HepG2 (cell line): ENCODE data around the gene SCARB2. TPM values are rescaled to one million over a fixed set of nuclear protein-coding genes. Genes with fewer than 3 reads are reported as not detected.

ENCODE experiments used
- CENPX ChIP-seq: sonication (generic); formaldehyde crosslinking; IDR thresholded peaks from 2 replicates; pipeline ENCODE4 v1.9.0; 2021; ENCODE audit warnings: mild to moderate bottlenecking, missing genetic modification reagents, moderate library complexity
- HOXA3 ChIP-seq: sonication (generic); formaldehyde crosslinking; IDR thresholded peaks from 2 replicates; pipeline ENCODE4 v1.5.0; 2020; ENCODE audit warnings: missing genetic modification reagents
- ISX ChIP-seq: sonication (generic); formaldehyde crosslinking; conservative IDR thresholded peaks from 2 replicates; pipeline ENCODE4 v1.5.0; 2020; ENCODE audit warnings: missing genetic modification reagents
- JUND ChIP-seq: sonication (generic); formaldehyde crosslinking; IDR thresholded peaks from 2 replicates; pipeline ENCODE4 v1.8.0; 2022; ENCODE audit warnings: mild to moderate bottlenecking, missing genetic modification reagents
- MAFG ChIP-seq: sonication (generic); formaldehyde crosslinking; IDR thresholded peaks from 2 replicates; pipeline ENCODE4 v1.5.1; 2020; ENCODE audit warnings: mild to moderate bottlenecking, missing genetic modification reagents
- MEF2D ChIP-seq: sonication (generic); formaldehyde crosslinking; IDR thresholded peaks from 2 replicates; pipeline ENCODE4 v1.5.1; 2020; ENCODE audit warnings: mild to moderate bottlenecking, missing genetic modification reagents
- NAIF1 ChIP-seq: sonication (generic); formaldehyde crosslinking; IDR thresholded peaks from 2 replicates; pipeline ENCODE4 v1.5.0; 2020; ENCODE audit warnings: mild to moderate bottlenecking, missing genetic modification reagents, borderline replicate concordance
- PHF20 ChIP-seq: sonication (generic); formaldehyde crosslinking; IDR thresholded peaks from 2 replicates; pipeline ENCODE4 v1.5.0; 2020; ENCODE audit warnings: mild to moderate bottlenecking, missing genetic modification reagents
- RBM22 ChIP-seq: fragments of 200-400 bp; formaldehyde crosslinking; optimal IDR thresholded peaks from 2 replicates; pipeline ENCODE3; 2017; ENCODE audit warnings: mild to moderate bottlenecking, low read length, moderate library complexity
- REPIN1 ChIP-seq: sonication (generic); formaldehyde crosslinking; IDR thresholded peaks from 2 replicates; pipeline ENCODE4 v1.8.0; 2022; ENCODE audit warnings: missing genetic modification reagents, low read depth, mild to moderate bottlenecking, borderline replicate concordance
- RFXANK ChIP-seq: IDR thresholded peaks from 2 replicates; pipeline ENCODE4 v1.6.1; 2016
- RNF2 ChIP-seq: fragments of 450-650 bp; conservative IDR thresholded peaks from 2 replicates; pipeline ENCODE4 v1.6.1; 2016; ENCODE audit warnings: low read depth
- RXRA ChIP-seq: sonication (generic); formaldehyde crosslinking; IDR thresholded peaks from 2 replicates; pipeline ENCODE4 v1.5.1; 2020; ENCODE audit warnings: missing genetic modification reagents
- SOX13 ChIP-seq, 3 experiments: fragments of 450-650 bp in 1 of 3; sonication (generic) in 1 of 3; formaldehyde crosslinking in 1 of 3; IDR thresholded peaks in 2 of 3; conservative IDR thresholded peaks in 1 of 3; 2 replicates each; pipeline versions ENCODE4 v1.5.0 to v1.6.1; 2016 to 2020; ENCODE audit warnings: antibody characterized with exemption in 1 of 3, mild to moderate bottlenecking in 1 of 3, missing compliant biosample characterization in 1 of 3, missing genetic modification reagents in 1 of 3, moderate library complexity in 1 of 3
- SP2 ChIP-seq: sonication (generic); formaldehyde crosslinking; IDR thresholded peaks from 2 replicates; pipeline ENCODE4 v1.5.1; 2020; ENCODE audit warnings: mild to moderate bottlenecking, missing genetic modification reagents
- SRF ChIP-seq: IDR thresholded peaks from 2 replicates; pipeline ENCODE4 v1.6.1; 2011; ENCODE audit warnings: mild to moderate bottlenecking, low read depth, low read length, moderate library complexity
- THYN1 ChIP-seq: sonication (generic); formaldehyde crosslinking; IDR thresholded peaks from 2 replicates; pipeline ENCODE4 v1.8.1; 2023; ENCODE audit warnings: low read depth, mild to moderate bottlenecking, moderate library complexity, missing genetic modification reagents, borderline replicate concordance
- YEATS4 ChIP-seq: sonication (generic); formaldehyde crosslinking; IDR thresholded peaks from 2 replicates; pipeline ENCODE4 v1.4.0; 2020; ENCODE audit warnings: missing genetic modification reagents, borderline replicate concordance
- ZBTB21 ChIP-seq: sonication (generic); formaldehyde crosslinking; IDR thresholded peaks from 2 replicates; pipeline ENCODE4 v1.4.0; 2020; ENCODE audit warnings: missing genetic modification reagents
- ZFP62 ChIP-seq: sonication (generic); formaldehyde crosslinking; IDR thresholded peaks from 2 replicates; pipeline ENCODE4 v1.4.0; 2020; ENCODE audit warnings: missing genetic modification reagents
- ZNF343 ChIP-seq: sonication (generic); formaldehyde crosslinking; IDR thresholded peaks from 2 replicates; pipeline ENCODE4 v1.4.0; 2020; ENCODE audit warnings: mild to moderate bottlenecking, missing genetic modification reagents
- ZNF451 ChIP-seq: sonication (generic); formaldehyde crosslinking; IDR thresholded peaks from 2 replicates; pipeline ENCODE4 v1.5.0; 2020; ENCODE audit warnings: mild to moderate bottlenecking, missing genetic modification reagents
- ZNF530 ChIP-seq: sonication (generic); formaldehyde crosslinking; IDR thresholded peaks from 2 replicates; pipeline ENCODE4 v1.5.0; 2020; ENCODE audit warnings: low read depth, mild to moderate bottlenecking, missing genetic modification reagents
- ZNF550 ChIP-seq: sonication (generic); formaldehyde crosslinking; IDR thresholded peaks from 2 replicates; pipeline ENCODE4 v1.4.0; 2020; ENCODE audit warnings: mild to moderate bottlenecking, missing genetic modification reagents, borderline replicate concordance
- ZNF580 ChIP-seq: IDR thresholded peaks from 2 replicates; pipeline ENCODE4 v1.6.1; 2016; ENCODE audit warnings: low read depth, borderline replicate concordance
- ZNF891 ChIP-seq: sonication (generic); formaldehyde crosslinking; IDR thresholded peaks from 2 replicates; pipeline ENCODE4 v1.5.0; 2020; ENCODE audit warnings: mild to moderate bottlenecking, missing genetic modification reagents
- polyA plus RNA-seq, 8 experiments: library from polyadenylated mRNA; depleted of rRNA in 3 of 8; stranded (reverse) in 7 of 8; unstranded in 1 of 8; fragments of >200 nt; fragmentation: Illumina TruSeq in 4 of 8; extraction: Trizol in 4 of 8; gene quantifications; 2 replicates each; pipeline versions ENCODE4 v1.2.1 to v1.2.3, GENCODE V29; 2011 to 2016; ENCODE audit warnings: low read depth in 4 of 8, missing spikeins in 1 of 8, mixed read lengths in 1 of 8; ENCODE audit not compliant: insufficient read depth in 1 of 8
- total RNA-seq, 5 experiments: library from RNA; depleted of rRNA; stranded (reverse); fragments of >200 nt; fragmentation: Illumina TruSeq; extraction: Trizol; gene quantifications; 2 replicates each; pipeline ENCODE4 v1.2.3, GENCODE V29; 2016; ENCODE audit warnings: low read depth in 1 of 5
- TF ChIP-seq, protein P1 (sequence below): sonication (generic); formaldehyde crosslinking; IDR thresholded peaks from 2 replicates; pipeline ENCODE4 v1.4.0; 2020; ENCODE audit warnings: missing genetic modification reagents, borderline replicate concordance
- TF ChIP-seq, protein P2 (sequence below): sonication (generic); formaldehyde crosslinking; IDR thresholded peaks from 2 replicates; pipeline ENCODE4 v1.5.1; 2020; ENCODE audit warnings: missing genetic modification reagents, mild to moderate bottlenecking, borderline replicate concordance

SCARB2 gene
- total and polyA plus RNA-seq, 2 of the 13 experiments (the other 11 are each of a cell fraction or from before 2014, with no cell fraction given) = 40.6 to 43.4 TPM

DNA sequence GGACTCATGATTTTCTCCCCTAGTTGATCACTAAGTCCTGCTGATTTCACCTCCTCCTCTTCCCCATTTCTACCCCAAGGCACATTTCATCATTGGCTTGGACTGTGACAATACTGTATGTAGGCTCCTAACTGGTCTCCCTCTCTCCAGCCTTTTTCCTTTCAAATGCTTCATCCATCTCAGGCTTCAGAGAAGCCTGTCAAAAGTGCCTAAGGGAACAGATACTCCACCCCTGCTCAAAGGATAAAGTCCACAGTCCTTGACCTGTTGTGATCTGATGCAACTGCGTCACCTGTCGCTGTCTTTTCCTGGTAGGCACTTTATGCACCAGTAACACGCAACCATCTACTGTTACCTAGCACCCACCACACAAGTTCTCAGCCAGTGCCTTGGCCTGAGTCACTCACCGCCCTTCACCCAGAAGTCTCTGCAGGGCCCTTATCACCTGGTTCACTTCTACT lies 12.8 kb downstream of the SCARB2 start (continued):
- TF ChIP-seq ZNF550 (CRISPR knock-in tag) (no peak), ZNF891 (CRISPR knock-in tag) (no peak), MEF2D (CRISPR knock-in tag) (peak; percentile 31; the same call in 1 of the 2 replicates), HOXA3 (CRISPR knock-in tag) (peak; percentile 78; the same call in 1 of the 2 replicates), RXRA (CRISPR knock-in tag) (peak; percentile 79; the same call in 1 of the 2 replicates), ZNF580 (CRISPR knock-in tag) (no peak), SRF (no peak), REPIN1 (peak; percentile 62; the same call in 1 of the 2 replicates), YEATS4 (CRISPR knock-in tag) (no peak), SP2 (no peak), CENPX (CRISPR knock-in tag) (no peak), ISX (CRISPR knock-in tag) (no peak), RFXANK (peak; percentile 73; the same call in 1 of the 2 replicates), ZFP62 (CRISPR knock-in tag) (no peak), MAFG (CRISPR knock-in tag) (no peak), THYN1 (CRISPR knock-in tag) (no peak), ZNF343 (CRISPR knock-in tag) (no peak), NAIF1 (CRISPR knock-in tag) (no peak), RNF2 (no peak), PHF20 (CRISPR knock-in tag) (no peak), ZBTB21 (CRISPR knock-in tag) (no peak), SOX13 (IDR thresholded peaks at IDR 0.05) (no peak), SOX13 (CRISPR knock-in tag; conservative IDR thresholded peaks at IDR 0.05 in 1 of 2, IDR thresholded peaks at IDR 0.05 in 1 of 2) (peak in 1 of 2 experiments; percentile 64; a peak in 2 of 4 replicates), JUND (no peak; the same call in 1 of the 2 replicates), RBM22 (no peak), ZNF451 (CRISPR knock-in tag) (no peak), ZNF530 (CRISPR knock-in tag) (no peak)
- TF ChIP-seq, protein P1, sequence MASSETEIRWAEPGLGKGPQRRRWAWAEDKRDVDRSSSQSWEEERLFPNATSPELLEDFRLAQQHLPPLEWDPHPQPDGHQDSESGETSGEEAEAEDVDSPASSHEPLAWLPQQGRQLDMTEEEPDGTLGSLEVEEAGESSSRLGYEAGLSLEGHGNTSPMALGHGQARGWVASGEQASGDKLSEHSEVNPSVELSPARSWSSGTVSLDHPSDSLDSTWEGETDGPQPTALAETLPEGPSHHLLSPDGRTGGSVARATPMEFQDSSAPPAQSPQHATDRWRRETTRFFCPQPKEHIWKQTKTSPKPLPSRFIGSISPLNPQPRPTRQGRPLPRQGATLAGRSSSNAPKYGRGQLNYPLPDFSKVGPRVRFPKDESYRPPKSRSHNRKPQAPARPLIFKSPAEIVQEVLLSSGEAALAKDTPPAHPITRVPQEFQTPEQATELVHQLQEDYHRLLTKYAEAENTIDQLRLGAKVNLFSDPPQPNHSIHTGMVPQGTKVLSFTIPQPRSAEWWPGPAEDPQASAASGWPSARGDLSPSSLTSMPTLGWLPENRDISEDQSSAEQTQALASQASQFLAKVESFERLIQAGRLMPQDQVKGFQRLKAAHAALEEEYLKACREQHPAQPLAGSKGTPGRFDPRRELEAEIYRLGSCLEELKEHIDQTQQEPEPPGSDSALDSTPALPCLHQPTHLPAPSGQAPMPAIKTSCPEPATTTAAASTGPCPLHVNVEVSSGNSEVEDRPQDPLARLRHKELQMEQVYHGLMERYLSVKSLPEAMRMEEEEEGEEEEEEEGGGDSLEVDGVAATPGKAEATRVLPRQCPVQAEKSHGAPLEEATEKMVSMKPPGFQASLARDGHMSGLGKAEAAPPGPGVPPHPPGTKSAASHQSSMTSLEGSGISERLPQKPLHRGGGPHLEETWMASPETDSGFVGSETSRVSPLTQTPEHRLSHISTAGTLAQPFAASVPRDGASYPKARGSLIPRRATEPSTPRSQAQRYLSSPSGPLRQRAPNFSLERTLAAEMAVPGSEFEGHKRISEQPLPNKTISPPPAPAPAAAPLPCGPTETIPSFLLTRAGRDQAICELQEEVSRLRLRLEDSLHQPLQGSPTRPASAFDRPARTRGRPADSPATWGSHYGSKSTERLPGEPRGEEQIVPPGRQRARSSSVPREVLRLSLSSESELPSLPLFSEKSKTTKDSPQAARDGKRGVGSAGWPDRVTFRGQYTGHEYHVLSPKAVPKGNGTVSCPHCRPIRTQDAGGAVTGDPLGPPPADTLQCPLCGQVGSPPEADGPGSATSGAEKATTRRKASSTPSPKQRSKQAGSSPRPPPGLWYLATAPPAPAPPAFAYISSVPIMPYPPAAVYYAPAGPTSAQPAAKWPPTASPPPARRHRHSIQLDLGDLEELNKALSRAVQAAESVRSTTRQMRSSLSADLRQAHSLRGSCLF (CRISPR knock-in tag) = no peak
- TF ChIP-seq, protein P2, sequence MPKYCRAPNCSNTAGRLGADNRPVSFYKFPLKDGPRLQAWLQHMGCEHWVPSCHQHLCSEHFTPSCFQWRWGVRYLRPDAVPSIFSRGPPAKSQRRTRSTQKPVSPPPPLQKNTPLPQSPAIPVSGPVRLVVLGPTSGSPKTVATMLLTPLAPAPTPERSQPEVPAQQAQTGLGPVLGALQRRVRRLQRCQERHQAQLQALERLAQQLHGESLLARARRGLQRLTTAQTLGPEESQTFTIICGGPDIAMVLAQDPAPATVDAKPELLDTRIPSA = no peak
